Esophagus squamous epithelium (tissue), 4 donors: ENCODE measurements around the gene BFSP1.

Source experiments
- CTCF ChIP-seq, 6 experiments: fragments of 450-650 bp in 4 of 6; fragments of 200-600 bp in 2 of 6; sonication (generic) in 2 of 6; IDR thresholded peaks; one replicate each; pipeline ENCODE4 v1.5.1; 2016 to 2019; ENCODE audit warnings: antibody characterized with exemption in 6 of 6, mild to moderate bottlenecking in 4 of 6, moderate library complexity in 4 of 6
- POLR2A ChIP-seq, 4 donors: fragments of 450-650 bp; IDR thresholded peaks; one replicate each; pipeline ENCODE4 v1.6.1; 2017; ENCODE audit warnings: antibody characterized with exemption in 4 of 4, mild to moderate bottlenecking in 4 of 4, moderate library complexity in 3 of 4

DNA sequence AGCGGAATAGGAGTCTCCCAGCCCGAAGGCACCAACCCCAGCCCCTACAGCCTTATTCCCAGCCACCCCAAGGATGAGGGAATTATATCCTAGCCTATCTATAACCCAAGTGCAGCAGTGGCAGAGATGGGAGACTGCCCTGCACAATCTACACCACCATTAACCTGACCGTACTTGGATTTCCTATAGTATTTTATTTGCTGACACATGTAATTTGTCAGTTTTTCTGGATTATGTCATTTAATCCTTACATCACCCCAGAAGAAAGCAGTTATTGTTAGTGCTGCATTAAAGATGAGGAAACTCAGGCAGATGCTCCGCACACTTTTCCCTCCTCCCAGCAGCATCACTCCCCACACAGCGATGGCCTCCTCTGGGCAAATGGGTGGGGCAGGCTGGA is 6.0 kb downstream of the BFSP1 start:
- TF ChIP-seq CTCF (IDR thresholded peaks at IDR 0.05), result no peak
- no peak for TF ChIP-seq POLR2A (IDR thresholded peaks at IDR 0.05)
